Activated CD8-positive, alpha-beta memory T cell treated with anti-CD3 and anti-CD28 coated beads for 24 hours (primary cell): Measurements from ENCODE around the gene TMTC1.

Experiments
- DNase-seq: peaks from one replicate; pipeline ENCODE4 v3.0.0-alpha.2; 2020

The TMTC1 gene

DNA sequence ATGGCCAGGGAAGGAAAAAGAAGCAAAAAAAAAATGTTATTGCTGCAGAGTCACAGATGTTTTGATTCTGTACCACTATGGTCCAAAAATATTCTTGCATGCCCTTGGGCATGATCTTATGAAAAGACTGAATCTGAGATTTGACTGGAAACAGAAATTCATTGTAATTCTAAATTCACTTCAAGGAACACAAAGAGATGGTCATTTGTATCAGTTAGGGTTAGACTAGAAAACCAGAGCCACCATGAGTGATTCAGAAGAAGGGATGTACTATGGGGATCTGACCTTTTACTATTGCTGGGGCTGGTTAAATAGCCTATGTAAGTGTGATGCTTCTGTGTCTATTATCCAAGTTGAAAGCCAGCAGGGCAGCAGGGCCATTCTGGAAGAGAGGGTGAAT, 5.2 kb downstream of the TMTC1 start:
- no peak for DNase-seq

- no peak for DNase-seq
Measured at GRCh38 chr12:29773076-29773475, 10.7 kb downstream of the TMTC1 start.

DNA sequence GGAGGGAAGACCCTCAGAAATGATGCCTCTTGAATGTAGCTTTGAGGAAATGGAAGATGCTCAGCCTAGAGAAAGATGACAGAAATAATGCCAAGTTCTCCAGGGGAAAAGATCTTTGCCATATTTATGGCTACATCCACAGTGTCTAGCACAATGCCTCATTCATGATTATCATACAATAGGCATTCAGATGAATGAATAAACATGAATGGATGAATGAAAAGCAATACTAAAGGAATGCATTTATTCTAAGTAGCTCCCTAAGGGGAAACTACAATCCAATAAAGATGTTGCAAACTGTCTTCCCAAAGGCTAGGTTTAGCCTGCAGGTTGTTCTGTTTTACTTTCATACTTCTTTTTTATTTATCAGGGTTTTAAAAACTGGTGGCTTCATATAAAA, 12.0 kb downstream of the TMTC1 start:
- DNase-seq, result no peak

DNA sequence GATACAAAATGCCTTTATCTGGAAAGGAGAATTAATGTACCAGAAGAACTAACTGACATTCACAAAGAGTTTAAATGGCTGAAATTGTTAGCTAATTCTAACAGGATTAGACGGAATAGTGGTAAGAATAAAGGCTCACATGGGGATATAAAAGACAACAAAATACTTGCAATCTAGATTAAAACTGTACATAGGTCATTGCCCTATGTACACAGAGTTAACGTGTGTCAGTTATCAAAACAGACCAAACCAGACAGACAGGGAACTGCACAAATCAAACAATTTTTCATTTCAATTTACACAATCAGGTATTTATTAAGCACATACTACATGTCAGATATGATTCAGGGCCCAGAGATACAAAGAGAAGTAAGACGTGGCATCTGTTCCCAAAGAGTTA, 12.6 kb downstream of the TMTC1 start:
- no peak for DNase-seq

GRCh38 chr12:29769162-29769858, 14.4 kb downstream of the TMTC1 start:
- DNase-seq, result no peak

- no peak for DNase-seq
Measured at GRCh38 chr12:29768372-29768771, 15.4 kb downstream of the TMTC1 start.

DNA sequence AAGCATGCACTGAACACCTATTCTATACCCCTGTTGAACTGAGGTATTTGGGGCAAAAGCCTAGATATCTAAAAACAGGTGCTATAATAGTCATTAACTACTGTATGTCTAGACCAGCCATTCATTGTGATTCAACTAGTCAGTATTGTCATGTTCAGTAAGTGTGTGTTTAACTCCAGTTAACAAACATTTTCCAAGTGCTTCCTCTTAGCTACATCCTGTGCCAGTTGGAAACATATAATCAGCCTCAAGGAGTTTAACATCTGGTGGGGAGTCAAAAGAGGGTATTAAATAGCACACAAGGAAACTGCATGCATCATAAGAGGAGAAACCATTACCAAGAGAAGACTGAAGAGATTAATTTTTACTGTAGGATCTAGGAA, 20.4 kb downstream of the TMTC1 start:
- no peak for DNase-seq

DNA sequence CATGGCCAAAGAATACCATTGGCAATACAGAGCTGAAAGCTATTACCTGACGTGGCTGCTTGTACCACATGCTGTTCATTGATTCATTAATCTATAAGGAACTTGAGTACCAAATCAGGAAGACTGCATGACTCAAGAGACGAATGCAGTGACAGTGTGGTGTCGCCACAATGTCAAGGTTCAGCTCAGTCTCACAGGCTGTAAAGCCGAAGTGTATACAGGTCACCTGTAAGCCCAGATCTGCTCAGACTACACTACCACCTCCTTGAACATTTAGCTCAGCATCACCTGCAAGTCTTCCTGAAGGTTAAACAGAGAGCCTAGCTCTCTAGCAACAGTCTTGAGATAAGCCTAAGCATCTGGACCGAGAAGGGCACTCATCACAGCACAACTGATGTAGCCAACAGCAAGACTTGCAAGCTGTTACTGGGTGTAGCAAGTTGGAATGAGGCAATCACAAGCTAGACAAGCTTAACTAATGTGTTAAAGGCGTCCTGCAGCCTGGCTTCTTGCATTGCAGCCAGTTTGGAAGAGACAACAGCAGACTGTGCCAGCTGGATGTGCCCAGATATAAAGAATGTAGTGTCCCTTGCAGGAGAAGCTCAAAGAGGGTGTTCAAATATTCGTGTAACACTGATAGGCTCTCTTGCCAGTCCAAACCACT, 21.0 kb downstream of the TMTC1 start:
- no peak for DNase-seq

- DNase-seq, result no peak
Measured at GRCh38 chr12:29759950-29760349, 23.8 kb downstream of the TMTC1 start.

GRCh38 chr12:29756741-29757390, 26.9 kb downstream of the TMTC1 start:
- DNase-seq, result no peak

- DNase-seq, result no peak
Measured at GRCh38 chr12:29754235-29755189, 29.2 kb downstream of the TMTC1 start.

DNA sequence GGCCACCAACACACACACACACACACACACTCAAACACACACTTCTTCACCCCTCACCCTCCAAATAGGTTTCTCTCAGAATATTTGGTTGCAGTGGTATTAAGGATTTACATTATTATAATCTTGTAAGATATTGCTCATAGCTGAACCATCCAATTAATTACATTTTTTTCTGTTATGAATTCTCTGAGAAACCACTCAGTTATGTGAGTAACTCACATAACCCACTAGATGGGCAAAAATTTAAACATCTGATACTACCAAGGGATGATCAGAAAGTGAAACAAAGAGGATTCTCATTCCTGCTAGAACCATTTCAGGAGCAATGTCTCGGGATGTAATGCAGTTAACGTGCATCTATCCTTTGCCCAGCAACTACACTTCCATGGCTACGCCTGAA, 31.6 kb downstream of the TMTC1 start:
- no peak for DNase-seq

GRCh38 chr12:29751676-29752075, 32.1 kb downstream of the TMTC1 start:
- no peak for DNase-seq

GRCh38 chr12:29750928-29751220, 32.9 kb downstream of the TMTC1 start:
- DNase-seq, result no peak

DNA sequence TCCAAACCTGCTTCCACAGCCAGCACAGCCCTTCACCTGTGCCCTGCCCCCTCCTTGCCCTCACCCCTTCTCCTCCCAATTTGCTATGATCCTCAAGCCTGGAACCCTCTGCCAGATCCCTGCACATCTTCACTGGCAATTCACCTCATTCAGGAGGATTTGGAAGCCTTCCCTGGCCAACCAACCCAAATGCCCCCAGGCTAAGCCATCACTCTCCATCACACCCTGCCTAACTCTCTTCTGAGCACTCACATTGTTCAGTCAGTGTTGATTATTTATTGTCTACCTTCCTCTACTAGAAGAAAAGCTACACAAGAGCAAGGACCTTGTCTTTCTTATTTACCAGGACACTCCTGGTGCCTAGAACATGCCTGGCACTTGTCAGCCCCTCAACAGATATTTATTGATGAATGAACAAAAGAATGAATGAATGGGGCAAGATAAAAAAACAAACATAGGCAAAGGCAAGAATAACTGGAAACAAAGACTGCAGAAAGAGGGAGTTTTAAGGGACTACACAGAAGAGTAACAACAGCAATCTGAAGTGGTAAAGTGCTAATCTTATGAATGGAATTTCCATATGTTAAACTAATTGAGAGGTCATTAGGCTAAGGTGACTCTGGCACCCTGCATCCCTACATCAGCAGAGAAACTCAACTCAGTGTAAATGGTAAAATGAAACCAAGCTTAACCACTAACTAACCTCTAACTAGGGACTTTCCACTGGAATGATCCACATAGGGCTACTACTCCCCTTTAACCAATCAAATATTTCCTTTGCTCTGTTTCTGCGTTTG, 33.4 kb downstream of the TMTC1 start:
- no peak for DNase-seq

DNA sequence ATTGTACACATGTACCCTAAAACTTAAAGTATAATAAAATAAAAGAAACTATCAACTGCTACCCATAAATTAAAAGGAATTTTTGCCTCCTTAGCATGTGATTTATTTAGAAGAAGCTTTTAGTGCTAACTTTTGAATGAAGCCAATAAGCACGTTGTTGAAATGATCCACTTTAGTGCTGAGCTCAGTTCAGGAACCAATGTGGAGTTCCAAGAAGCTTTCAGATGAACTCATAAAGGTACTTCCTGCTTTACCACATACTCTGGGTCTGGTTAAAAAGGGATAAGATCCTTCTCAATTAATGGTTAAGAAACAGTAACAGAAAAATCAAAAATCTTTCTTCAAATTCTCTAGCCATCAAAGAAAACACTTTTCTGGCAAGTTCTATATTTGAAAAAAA, 39.4 kb downstream of the TMTC1 start:
- DNase-seq, result no peak

GRCh38 chr12:29743801-29744200, 39.9 kb downstream of the TMTC1 start:
- no peak for DNase-seq

DNA sequence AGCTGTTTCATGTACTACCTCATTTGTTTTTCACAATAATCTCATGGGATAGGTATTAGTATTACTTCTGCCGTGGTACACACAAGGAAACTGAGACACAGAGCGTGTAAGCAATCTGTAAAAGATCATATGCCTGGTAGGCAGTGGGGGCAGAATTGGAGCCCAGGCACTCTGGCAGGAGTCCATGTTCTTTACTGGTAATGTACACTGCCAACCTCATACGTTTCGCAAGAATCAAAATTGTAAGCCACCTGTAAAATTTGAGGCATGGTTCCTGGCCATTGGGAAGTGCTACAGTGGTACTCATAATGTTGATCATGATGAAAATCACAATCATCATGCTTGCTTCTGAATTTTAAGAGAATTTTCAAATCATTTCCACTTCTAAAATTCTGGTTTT, 40.7 kb downstream of the TMTC1 start:
- DNase-seq, result no peak

GRCh38 chr12:29742646-29743045, 41.1 kb downstream of the TMTC1 start:
- DNase-seq, result no peak

- no peak for DNase-seq
Measured at GRCh38 chr12:29741342-29742241, 42.1 kb downstream of the TMTC1 start.

GRCh38 chr12:29739279-29739991, 44.3 kb downstream of the TMTC1 start:
- DNase-seq, result no peak
